Measurements from ENCODE around the gene GMDS. TPM values are rescaled to one million over a fixed set of nuclear protein-coding genes. Genes with fewer than 3 reads are reported as not detected.

GMDS gene
- total and polyA plus RNA-seq, 2 of the 8 experiments (the other 6 are each of a cell fraction or from before 2014, with no cell fraction given): 16.8 to 50.0 TPM

GRCh38 chr6:2259002-2259494 lies 13.6 kb upstream of the GMDS start:
- Histone ChIP-seq H2BK120ac (replicated peaks; ENCODE audit: low read depth, low read length) (no peak overlapping the region), H3K79me2 (ENCODE audit: control insufficient read depth in 1 of 2, insufficient read depth in 2 of 2, low read length in 2 of 2) (no peaks in the 10 kb centered on the region), H3K14ac (ENCODE audit: insufficient read length) (no peak overlapping the region), H3K4me1 (replicated peaks in 1 of 4; ENCODE audit: control insufficient read depth in 3 of 4, insufficient read depth in 4 of 4, low read length in 3 of 4) (no peaks in the 10 kb centered on the region), H3K9ac (replicated peaks in 1 of 4; ENCODE audit: extremely low read depth in 1 of 4, low read depth in 3 of 4, low read length in 3 of 4) (no peak overlapping the region), H2BK20ac (ENCODE audit: low read length) (no peak overlapping the region), H3K9me3 (ENCODE audit: insufficient read depth in 2 of 2, low read depth in 1 of 2, low read length in 1 of 2) (peaks cover 0 to 4% of the 10 kb centered on the region in 2 experiments; a peak in 1 of 4 replicates), H2BK5ac (ENCODE audit: low read depth, low read length) (no peak overlapping the region), H3K27ac (ENCODE audit: low read depth, low read length) (no peak overlapping the region), H3K4ac (replicated peaks; ENCODE audit: insufficient read length, low read depth, low read length) (no peak overlapping the region), H3K4me3 (ENCODE audit: extremely low read depth in 1 of 4, insufficient read depth in 2 of 4, low read depth in 3 of 4, low read length in 4 of 4) (no peak overlapping the region), H4K91ac (replicated peaks; ENCODE audit: insufficient read length, low read length) (no peak overlapping the region), H4K5ac (ENCODE audit: insufficient read length, low read depth, low read length) (no peak overlapping the region), H3K23ac (ENCODE audit: insufficient read length) (no peak overlapping the region), H2AK5ac (ENCODE audit: low read depth, low read length) (no peak overlapping the region), H3K56ac (replicated peaks; ENCODE audit: insufficient read length, low read depth, low read length) (no peak overlapping the region), H3K4me2 (ENCODE audit: insufficient read depth in 1 of 2, low read depth in 2 of 2, low read length in 2 of 2) (no peak overlapping the region), H2BK15ac (ENCODE audit: low read length) (no peak overlapping the region), H4K20me1 (replicated peaks in 1 of 2; ENCODE audit: control insufficient read depth in 1 of 2, insufficient read depth in 2 of 2, low read length in 2 of 2) (no peaks in the 10 kb centered on the region), H2BK12ac (ENCODE audit: low read depth, low read length) (no peak overlapping the region), H2AFZ (ENCODE audit: low read length) (no peak overlapping the region), H3K18ac (ENCODE audit: extremely low read depth, low read length) (no peak overlapping the region), H3K23me2 (ENCODE audit: low read depth, low read length) (no peaks in the 10 kb centered on the region), H3K27me3 (replicated peaks in 1 of 4; ENCODE audit: control insufficient read depth in 3 of 4, extremely low read depth in 1 of 4, insufficient read depth in 3 of 4, low read length in 3 of 4) (no peaks in the 10 kb centered on the region), H3K36me3 (ENCODE audit: control insufficient read depth in 2 of 4, insufficient read depth in 4 of 4, low read length in 3 of 4) (no peaks in the 10 kb centered on the region), H4K8ac (ENCODE audit: extremely low read depth, insufficient read depth, low read length) (no peak overlapping the region), H3K79me1 (ENCODE audit: low read depth, low read length) (no peaks in the 10 kb centered on the region)
- ChIA-PET POLR2A (ENCODE audit: partially characterized antibody) (interaction anchor here (0.6 kb wide), 1 partner anchor 164 kb away, joined by 4 read pairs; no protein-coding TSS in a partner anchor), CTCF (ENCODE audit: partially characterized antibody) (no interaction called here)
- DNase-seq (ENCODE audit: low read depth in 1 of 2, low spot score in 2 of 2): no peak
- 68% methylated on average over 4 of the region's 4 CpGs; no CpG with 5 or more reads in 1 of the 2 experiments for WGBS, 2 experiments (ENCODE audit: extremely low coverage in 1 of 2, insufficient coverage in 1 of 2, insufficient read length in 1 of 2, insufficient replicate concordance in 2 of 2, low coverage in 1 of 2, low lambda C conversion rate in 2 of 2, missing lambda C conversion rate in 1 of 2)
- FAIRE-seq: no peak
- TF ChIP-seq YY1 (IDR thresholded peaks at IDR 0.05; ENCODE audit: low read depth, low read length) (no peak), TEAD4 (IDR thresholded peaks at IDR 0.05; ENCODE audit: low read depth, low read length) (no peak), CEBPB (IDR thresholded peaks at IDR 0.05; ENCODE audit: low read depth, low read length) (no peak), JUND (IDR thresholded peaks at IDR 0.05; ENCODE audit: low read length) (no peak)
